A673 (cell line): ENCODE measurements around the gene TMTC2.

Experiments used
- EZH2 ChIP-seq: fragments of 200-600 bp; sonication (generic); IDR thresholded peaks from 2 replicates; pipeline ENCODE4 v1.6.1; 2017; ENCODE audit warnings: borderline replicate concordance, low read depth, mild to moderate bottlenecking, mixed read lengths, antibody characterized with exemption, low read length; ENCODE audit not compliant: poor library complexity, severe bottlenecking
- TF ChIP-seq, protein P1 (sequence below): fragments of 300-800, 200-600 bp; sonication (generic); conservative IDR thresholded peaks from 2 replicates; pipeline ENCODE4 v1.5.1; 2017; ENCODE audit warnings: low read depth, mild to moderate bottlenecking, antibody characterized with exemption, low read length, moderate library complexity, mixed read lengths

DNA sequence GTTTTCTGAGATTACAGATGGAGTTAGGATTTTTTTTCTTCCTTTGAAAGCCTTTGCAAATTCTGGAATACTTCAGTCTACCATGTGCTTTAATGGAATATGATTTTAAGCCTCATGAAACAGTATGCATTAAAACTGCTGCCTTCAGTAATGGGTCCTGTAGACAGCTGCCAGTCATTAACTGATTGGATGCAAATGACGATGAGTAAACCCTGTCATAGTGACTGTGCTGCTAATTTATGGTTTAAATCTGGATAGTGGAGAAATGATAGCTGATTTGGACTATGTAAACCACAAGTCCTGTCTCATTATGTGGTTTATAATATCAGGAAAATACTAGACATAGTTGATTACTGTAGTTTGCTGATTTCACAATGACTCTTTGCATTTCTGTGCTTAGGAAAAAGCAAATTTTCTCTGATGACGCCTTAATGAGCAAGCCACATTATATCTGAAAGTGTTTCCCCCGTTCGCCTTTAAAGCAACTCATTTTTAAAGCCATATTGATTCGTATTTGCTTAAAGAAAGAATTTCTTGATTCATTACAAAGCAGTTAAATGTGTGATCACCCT, 217.6 kb downstream of the TMTC2 start:
- TF ChIP-seq, protein P1, sequence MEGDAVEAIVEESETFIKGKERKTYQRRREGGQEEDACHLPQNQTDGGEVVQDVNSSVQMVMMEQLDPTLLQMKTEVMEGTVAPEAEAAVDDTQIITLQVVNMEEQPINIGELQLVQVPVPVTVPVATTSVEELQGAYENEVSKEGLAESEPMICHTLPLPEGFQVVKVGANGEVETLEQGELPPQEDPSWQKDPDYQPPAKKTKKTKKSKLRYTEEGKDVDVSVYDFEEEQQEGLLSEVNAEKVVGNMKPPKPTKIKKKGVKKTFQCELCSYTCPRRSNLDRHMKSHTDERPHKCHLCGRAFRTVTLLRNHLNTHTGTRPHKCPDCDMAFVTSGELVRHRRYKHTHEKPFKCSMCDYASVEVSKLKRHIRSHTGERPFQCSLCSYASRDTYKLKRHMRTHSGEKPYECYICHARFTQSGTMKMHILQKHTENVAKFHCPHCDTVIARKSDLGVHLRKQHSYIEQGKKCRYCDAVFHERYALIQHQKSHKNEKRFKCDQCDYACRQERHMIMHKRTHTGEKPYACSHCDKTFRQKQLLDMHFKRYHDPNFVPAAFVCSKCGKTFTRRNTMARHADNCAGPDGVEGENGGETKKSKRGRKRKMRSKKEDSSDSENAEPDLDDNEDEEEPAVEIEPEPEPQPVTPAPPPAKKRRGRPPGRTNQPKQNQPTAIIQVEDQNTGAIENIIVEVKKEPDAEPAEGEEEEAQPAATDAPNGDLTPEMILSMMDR, result no peak
- TF ChIP-seq EZH2, result no peak
